Rectal smooth muscle tissue (tissue), 1 donor: ENCODE measurements around the gene PRR7.

Experiments
- H3K27ac ChIP-seq: one replicate; pipeline ENCODE4 v1.7.0; 2013; ENCODE audit warnings: low read depth, low read length, inconsistent platforms
- H3K27me3 ChIP-seq: one replicate; pipeline ENCODE4 v1.7.0; 2013; ENCODE audit warnings: low read length; ENCODE audit not compliant: control insufficient read depth, insufficient read depth
- H3K36me3 ChIP-seq: one replicate; pipeline ENCODE4 v1.7.0; 2013; ENCODE audit warnings: low read length; ENCODE audit not compliant: control insufficient read depth, insufficient read depth
- H3K4me1 ChIP-seq: one replicate; pipeline ENCODE4 v1.7.0; 2013; ENCODE audit warnings: low read length; ENCODE audit not compliant: control insufficient read depth, insufficient read depth
- H3K4me3 ChIP-seq: one replicate; pipeline ENCODE4 v1.7.0; 2013; ENCODE audit warnings: low read length
- H3K9ac ChIP-seq: one replicate; pipeline ENCODE4 v1.7.0; 2013; ENCODE audit warnings: low read length

Gene PRR7

GRCh38 chr5:177446200-177447065 lies at the start of gene PRR7:
TSS of gene PRR7 (plus strand) at chr5:177446814. CDS start at chr5:177455068, 8,254 bp downstream.
- no peak within 1 kb of the TSS for H3K27ac ChIP-seq
- no peaks in the 10 kb centered on the region for H3K4me1 ChIP-seq
- no peaks in the 10 kb centered on the region for H3K36me3 ChIP-seq
- H3K9ac ChIP-seq = no peak within 1 kb of the TSS
- peaks cover 11% of the 10 kb centered on the region for H3K27me3 ChIP-seq
- H3K4me3 ChIP-seq = peak within 1 kb of the TSS; percentile 50

- no peak overlapping the region for H3K4me3 ChIP-seq
- H3K27me3 ChIP-seq = peaks cover 15% of the 10 kb centered on the region
- H3K36me3 ChIP-seq = no peaks in the 10 kb centered on the region
- no peak overlapping the region for H3K9ac ChIP-seq
- no peak overlapping the region for H3K27ac ChIP-seq
- peaks cover 3% of the 10 kb centered on the region for H3K4me1 ChIP-seq
These were observed 48.7 kb upstream of the PRR7 start for GRCh38 chr5:177397875-177398390.

GRCh38 chr5:177399997-177400868 lies 46.4 kb upstream of the PRR7 start, which contains the start of gene PFN3:
TSS of gene PFN3 (minus strand) at chr5:177400661. CDS start at chr5:177400576, 85 bp downstream.
- H3K9ac ChIP-seq = no peak within 1 kb of the TSS
- H3K27ac ChIP-seq = no peak within 1 kb of the TSS
- H3K4me1 ChIP-seq = peaks cover 11% of the 10 kb centered on the region
- H3K36me3 ChIP-seq = no peaks in the 10 kb centered on the region
- peaks cover 18% of the 10 kb centered on the region for H3K27me3 ChIP-seq
- no peak within 1 kb of the TSS for H3K4me3 ChIP-seq

- Histone ChIP-seq H3K4me1 (peaks cover 11% of the 10 kb centered on the region), H3K27me3 (peaks cover 18% of the 10 kb centered on the region), H3K9ac (no peak overlapping the region), H3K4me3 (peak overlapping the region; percentile 71), H3K36me3 (no peaks in the 10 kb centered on the region), H3K27ac (no peak overlapping the region)
These were observed 44.2 kb upstream of the PRR7 start for GRCh38 chr5:177402271-177403043.

- no peak overlapping the region for H3K27ac ChIP-seq
- peaks cover 18% of the 10 kb centered on the region for H3K27me3 ChIP-seq
- peak overlapping the region; percentile 71 for H3K4me3 ChIP-seq
- peak overlapping the region; percentile 10 for H3K9ac ChIP-seq
- H3K36me3 ChIP-seq = no peaks in the 10 kb centered on the region
- peaks cover 11% of the 10 kb centered on the region for H3K4me1 ChIP-seq
These were observed 43.4 kb upstream of the PRR7 start for GRCh38 chr5:177403102-177403791.

GRCh38 chr5:177403792-177404640 lies 42.6 kb upstream of the PRR7 start:
- Histone ChIP-seq H3K9ac (peak overlapping the region; percentile 10), H3K36me3 (no peaks in the 10 kb centered on the region), H3K27me3 (peaks cover 18% of the 10 kb centered on the region), H3K4me1 (peaks cover 11% of the 10 kb centered on the region), H3K4me3 (peak overlapping the region; percentile 71), H3K27ac (no peak overlapping the region)

- Histone ChIP-seq H3K27me3 (peaks cover 17% of the 10 kb centered on the region), H3K27ac (no peak overlapping the region), H3K4me3 (peak overlapping the region; percentile 71), H3K36me3 (no peaks in the 10 kb centered on the region), H3K9ac (no peak overlapping the region), H3K4me1 (peaks cover 11% of the 10 kb centered on the region)
These were observed 41.9 kb upstream of the PRR7 start for GRCh38 chr5:177404641-177405179.

GRCh38 chr5:177405312-177405711 lies 41.3 kb upstream of the PRR7 start:
- Histone ChIP-seq H3K36me3 (no peaks in the 10 kb centered on the region), H3K4me3 (no peak overlapping the region), H3K27me3 (peaks cover 11% of the 10 kb centered on the region), H3K4me1 (peaks cover 11% of the 10 kb centered on the region), H3K27ac (no peak overlapping the region), H3K9ac (no peak overlapping the region)

- Histone ChIP-seq H3K4me3 (no peak overlapping the region), H3K4me1 (peaks cover 11% of the 10 kb centered on the region), H3K27ac (no peak overlapping the region), H3K27me3 (peaks cover 10% of the 10 kb centered on the region), H3K9ac (no peak overlapping the region), H3K36me3 (no peaks in the 10 kb centered on the region)
These were observed 40.8 kb upstream of the PRR7 start for GRCh38 chr5:177405805-177406204.

GRCh38 chr5:177409043-177409801 lies 37.4 kb upstream of the PRR7 start, which contains the start of gene F12:
TSS of gene F12 (minus strand) at chr5:177409564. CDS start at chr5:177409527, 37 bp downstream.
- H3K4me1 ChIP-seq = peaks cover 2% of the 10 kb centered on the region
- no peak within 1 kb of the TSS for H3K4me3 ChIP-seq
- no peaks in the 10 kb centered on the region for H3K36me3 ChIP-seq
- H3K27me3 ChIP-seq = no peaks in the 10 kb centered on the region
- no peak within 1 kb of the TSS for H3K9ac ChIP-seq
- no peak within 1 kb of the TSS for H3K27ac ChIP-seq
